GM12875 (cell line): Measurements from ENCODE around the gene THEMIS.

Experiments used
- H3K4me3 ChIP-seq: one replicate; pipeline ENCODE4 v1.5.1; 2011; ENCODE audit warnings: low read depth, low read length, control low read depth
- TF ChIP-seq, protein P1 (sequence below): IDR thresholded peaks from 2 replicates; pipeline ENCODE4 v1.5.1; 2011; ENCODE audit warnings: low read depth, mild to moderate bottlenecking, control low read depth, inconsistent platforms, low read length, moderate library complexity, borderline replicate concordance; ENCODE audit not compliant: insufficient read depth

Gene THEMIS

DNA sequence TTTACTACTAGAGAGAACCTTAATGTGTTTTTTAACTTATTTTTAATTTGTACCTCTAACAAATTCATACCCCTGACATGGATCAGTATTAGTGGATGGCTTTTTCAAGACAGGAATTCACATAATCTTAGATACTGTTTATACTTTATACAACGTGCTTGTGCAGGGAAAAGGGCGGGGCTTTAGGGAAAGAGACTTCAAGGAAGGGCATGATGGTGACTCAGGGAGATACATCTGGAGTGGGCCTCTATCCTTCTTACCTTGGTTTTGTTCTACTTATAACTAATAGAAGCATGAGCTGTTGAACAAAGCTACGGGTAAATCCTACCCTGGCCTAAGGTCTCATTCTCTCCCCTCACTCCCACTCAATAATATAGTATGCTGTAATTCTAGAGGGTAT, 163.1 kb downstream of the THEMIS start:
- H3K4me3 ChIP-seq: no peak overlapping the region
- TF ChIP-seq, protein P1, sequence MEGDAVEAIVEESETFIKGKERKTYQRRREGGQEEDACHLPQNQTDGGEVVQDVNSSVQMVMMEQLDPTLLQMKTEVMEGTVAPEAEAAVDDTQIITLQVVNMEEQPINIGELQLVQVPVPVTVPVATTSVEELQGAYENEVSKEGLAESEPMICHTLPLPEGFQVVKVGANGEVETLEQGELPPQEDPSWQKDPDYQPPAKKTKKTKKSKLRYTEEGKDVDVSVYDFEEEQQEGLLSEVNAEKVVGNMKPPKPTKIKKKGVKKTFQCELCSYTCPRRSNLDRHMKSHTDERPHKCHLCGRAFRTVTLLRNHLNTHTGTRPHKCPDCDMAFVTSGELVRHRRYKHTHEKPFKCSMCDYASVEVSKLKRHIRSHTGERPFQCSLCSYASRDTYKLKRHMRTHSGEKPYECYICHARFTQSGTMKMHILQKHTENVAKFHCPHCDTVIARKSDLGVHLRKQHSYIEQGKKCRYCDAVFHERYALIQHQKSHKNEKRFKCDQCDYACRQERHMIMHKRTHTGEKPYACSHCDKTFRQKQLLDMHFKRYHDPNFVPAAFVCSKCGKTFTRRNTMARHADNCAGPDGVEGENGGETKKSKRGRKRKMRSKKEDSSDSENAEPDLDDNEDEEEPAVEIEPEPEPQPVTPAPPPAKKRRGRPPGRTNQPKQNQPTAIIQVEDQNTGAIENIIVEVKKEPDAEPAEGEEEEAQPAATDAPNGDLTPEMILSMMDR: no peak

DNA sequence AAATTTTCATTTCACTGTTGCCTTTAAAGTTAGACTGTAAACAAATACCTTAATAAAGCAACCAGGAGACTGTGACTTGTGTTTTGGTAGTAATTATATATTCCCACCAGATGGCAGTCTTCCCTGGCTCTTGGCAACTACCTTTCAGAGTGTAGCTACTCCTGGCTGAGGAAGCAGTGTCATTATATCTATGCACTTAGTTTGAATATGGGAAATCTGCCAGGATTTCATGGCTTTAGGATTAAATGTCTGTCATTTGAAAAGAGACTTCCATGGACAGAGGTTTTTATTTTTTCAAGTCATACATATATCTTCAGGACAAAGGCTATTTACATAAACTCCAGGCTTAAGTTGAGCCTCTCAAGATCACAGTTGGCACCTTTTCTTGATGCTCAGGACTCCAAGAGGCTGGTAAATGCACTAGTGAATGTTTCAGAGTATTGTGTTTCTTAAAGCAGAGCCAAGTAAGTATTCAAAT, 163.8 kb downstream of the THEMIS start:
- no peak overlapping the region for H3K4me3 ChIP-seq
- TF ChIP-seq, protein P1: peak; percentile 32; the same call in 1 of the 2 replicates

DNA sequence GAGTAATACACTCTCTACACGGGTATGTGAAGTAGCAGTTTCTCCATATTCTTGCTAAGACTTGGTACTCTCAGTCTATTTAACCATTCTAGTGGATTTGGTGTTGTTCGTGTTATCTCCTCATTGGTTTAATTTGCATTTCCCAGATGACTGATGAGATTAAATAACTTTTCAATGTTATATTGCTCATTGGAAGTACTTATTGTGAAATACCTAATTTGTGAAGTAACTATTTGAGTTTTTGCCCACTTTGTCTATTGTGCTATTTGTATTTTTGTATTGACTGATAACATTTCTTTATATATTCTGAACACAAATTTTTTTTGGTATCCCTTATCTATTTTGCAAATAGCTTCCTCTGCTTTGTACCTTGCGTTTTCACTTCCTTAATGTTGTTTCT, 167.9 kb downstream of the THEMIS start:
- H3K4me3 ChIP-seq: no peak overlapping the region
- TF ChIP-seq, protein P1: no peak

DNA sequence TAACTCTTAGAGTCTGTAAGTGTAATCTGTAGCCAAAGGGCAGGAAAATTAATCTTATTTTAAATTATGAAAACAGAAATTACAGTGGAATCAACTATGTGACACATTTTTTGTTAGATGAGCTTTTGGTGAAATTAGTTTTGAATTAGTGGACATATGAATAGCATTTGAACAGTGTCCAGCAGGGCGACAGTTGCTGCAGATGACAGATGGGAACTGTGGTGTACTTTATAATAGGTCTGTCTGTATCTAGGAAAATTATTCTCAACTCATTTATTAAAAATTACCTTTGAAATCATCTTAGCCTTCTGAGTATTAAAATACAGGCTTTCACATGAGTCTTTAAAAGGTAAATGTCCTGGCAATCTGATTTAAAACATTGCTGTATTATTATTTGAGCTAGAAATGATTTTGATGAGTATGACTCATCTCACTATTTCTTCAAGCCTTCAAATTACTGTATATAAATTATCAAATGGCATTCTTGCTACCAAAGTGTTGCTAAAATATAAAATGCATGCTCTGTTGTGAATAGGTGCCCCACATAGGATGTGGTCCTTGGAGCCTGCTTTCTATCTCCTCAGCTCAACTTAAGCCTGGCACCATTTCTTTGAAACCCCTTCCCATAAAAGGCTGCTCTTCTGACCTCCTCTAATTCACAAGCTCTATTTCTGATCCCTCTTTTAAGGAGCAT, 173.5 kb downstream of the THEMIS start:
- TF ChIP-seq, protein P1: no peak
- no peak overlapping the region for H3K4me3 ChIP-seq

DNA sequence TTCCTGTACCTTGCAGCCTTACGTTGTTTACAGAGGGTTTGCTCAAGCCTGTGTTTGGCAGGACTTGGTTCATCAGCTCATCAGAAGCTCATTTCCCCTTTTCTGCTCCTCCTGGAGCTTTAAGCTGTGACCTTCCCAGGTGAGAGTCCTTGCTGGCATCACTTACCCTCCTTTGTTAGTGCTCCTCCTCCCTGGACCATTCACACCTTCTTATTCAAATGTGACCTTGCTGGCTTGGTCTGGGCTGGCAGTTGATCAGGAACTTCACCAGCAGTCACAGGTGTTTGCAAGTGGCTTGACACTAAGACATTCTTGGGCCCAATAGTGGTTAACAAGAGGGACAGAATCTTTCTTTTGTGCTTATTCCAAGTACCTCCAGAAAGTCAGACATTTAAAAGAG, 175.0 kb downstream of the THEMIS start:
- TF ChIP-seq, protein P1: no peak
- no peak overlapping the region for H3K4me3 ChIP-seq

DNA sequence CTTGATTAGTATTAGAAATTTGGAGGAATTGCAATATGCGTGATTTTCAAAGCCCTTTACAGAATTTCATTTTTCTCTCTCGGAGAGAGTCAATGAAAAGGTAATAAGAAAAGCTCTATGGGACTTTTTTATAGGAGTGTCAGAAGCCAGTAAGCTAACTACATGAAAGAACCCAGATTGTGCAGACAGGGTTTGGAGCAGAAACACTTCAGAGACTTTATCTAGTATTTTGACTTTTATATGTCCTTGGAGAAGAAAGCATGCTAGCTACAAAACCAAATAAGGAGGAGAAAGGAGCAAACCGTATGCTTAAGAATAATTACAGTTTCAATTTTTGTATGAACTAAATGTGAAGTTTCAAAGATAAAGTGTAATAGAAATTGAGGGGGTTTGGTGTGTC, 182.2 kb downstream of the THEMIS start:
- no peak overlapping the region for H3K4me3 ChIP-seq
- TF ChIP-seq, protein P1: no peak

DNA sequence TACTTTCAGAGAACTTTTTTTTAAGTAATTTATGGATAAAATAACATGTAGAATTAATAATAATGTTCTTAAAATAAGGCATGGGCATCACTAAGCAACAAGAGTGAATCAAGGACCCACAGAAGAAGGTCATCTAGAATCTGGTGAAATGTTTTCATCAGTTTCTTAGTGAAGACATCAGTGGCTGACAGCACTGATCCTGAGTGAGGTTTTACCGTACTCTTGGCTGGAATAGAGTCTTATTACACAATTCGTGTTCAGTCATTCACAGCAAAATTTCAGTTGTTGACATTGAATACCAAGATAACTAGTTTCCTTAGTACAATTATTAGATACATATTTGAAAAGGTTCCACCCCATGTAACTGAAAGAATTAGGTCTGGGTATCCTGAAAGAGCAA, 183.5 kb downstream of the THEMIS start:
- TF ChIP-seq, protein P1: no peak
- no peak overlapping the region for H3K4me3 ChIP-seq
